NCI-H69 (cell line): ENCODE data around the gene MAD1L1.
"Not testable (repeated sequence)": the region's sequence is repeated elsewhere in the genome, so short reads cannot be mapped to it uniquely, and the experiment has no call there.

Source experiments
- DNase-seq: peaks from one replicate; lab custom pipeline; 2025; lab: John Stamatoyannopoulos, UW

The MAD1L1 gene

GRCh38 chr7:1883031-1883761, 349.5 kb downstream of the MAD1L1 start:
- DNase-seq = peak; percentile 32

GRCh38 chr7:1882451-1882850, 350.3 kb downstream of the MAD1L1 start:
- DNase-seq = no peak

GRCh38 chr7:1881946-1882345, 350.8 kb downstream of the MAD1L1 start:
- DNase-seq = no peak

GRCh38 chr7:1876641-1877040, 356.1 kb downstream of the MAD1L1 start:
- not testable (repeated sequence) for DNase-seq

DNA sequence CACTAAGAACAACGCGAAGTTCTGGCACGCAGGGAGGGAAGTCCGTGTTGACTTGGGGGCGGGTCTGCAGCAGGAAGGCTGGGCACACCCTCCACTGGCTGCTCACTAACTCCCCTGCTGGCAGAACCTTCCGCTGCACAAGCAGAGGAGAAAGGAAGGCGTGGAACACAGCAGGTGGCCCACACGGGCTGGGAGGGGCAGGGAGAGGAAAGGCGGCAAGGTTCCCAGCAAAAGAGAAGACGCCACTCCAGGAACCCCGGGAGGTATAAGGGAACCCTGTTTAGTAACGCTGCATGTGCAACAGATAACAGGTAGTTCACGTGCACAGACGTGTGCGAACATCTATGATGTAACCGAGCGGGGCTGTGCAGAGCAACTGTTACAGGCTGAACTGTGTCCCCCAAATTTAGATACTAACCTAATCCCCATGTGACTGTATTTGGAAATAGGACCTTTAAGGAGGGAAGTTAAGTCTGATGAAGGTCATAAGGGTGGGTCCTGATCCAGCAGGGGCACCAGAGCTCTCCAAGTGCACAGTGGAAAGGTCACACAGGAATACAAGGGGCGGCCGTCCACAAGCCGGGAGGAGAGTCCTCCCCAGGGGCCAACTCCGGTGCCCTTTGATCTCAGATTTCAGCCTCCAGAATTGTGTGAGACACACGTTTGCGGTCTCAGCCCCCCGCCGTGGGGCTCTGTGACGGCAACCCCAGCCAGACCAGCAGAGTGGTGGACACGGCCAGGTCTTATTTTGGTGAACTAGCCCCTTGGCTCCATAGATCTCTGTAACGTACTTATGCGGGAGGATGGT, 357.1 kb downstream of the MAD1L1 start:
- peak; percentile 79 for DNase-seq

DNA sequence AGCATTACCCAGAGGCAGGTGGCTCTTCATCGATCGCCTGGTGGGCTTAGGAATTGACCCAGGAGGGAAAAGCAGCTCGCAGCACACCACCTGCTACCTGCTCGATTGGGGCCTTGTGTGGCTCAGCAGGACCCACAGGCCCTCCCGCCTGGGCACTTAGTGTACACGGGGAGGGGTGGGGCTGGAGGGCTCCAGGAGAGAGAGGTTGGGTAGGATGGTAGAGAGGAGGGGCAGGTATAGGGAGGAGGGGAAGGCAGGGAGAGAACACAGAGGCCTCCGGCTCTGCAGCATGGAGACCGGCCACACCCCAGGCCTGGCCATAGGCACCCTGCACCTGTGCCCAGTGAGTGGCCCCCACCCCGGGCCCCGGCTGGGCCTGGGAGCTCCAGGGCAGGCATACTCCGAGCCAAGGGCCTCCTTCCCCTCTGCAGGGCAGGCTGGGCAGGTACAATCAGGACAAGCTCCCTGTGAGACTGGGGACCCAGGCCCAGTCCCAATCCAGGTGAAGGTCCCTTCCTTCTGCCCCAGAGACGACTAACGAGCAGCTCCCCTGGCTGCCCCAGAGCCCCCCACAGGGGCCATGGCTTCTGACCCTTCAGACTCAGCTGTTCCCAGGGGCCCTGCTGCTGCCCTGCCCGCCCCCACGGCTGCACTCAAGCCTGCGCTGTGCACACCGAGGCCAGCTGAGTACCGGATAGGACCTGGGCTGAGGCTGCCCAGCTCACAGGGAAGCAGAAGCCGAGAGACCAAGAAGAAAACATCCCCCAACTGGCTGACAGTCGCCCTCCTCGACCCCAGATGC, 358.0 kb downstream of the MAD1L1 start:
- DNase-seq = peak; percentile 63

DNA sequence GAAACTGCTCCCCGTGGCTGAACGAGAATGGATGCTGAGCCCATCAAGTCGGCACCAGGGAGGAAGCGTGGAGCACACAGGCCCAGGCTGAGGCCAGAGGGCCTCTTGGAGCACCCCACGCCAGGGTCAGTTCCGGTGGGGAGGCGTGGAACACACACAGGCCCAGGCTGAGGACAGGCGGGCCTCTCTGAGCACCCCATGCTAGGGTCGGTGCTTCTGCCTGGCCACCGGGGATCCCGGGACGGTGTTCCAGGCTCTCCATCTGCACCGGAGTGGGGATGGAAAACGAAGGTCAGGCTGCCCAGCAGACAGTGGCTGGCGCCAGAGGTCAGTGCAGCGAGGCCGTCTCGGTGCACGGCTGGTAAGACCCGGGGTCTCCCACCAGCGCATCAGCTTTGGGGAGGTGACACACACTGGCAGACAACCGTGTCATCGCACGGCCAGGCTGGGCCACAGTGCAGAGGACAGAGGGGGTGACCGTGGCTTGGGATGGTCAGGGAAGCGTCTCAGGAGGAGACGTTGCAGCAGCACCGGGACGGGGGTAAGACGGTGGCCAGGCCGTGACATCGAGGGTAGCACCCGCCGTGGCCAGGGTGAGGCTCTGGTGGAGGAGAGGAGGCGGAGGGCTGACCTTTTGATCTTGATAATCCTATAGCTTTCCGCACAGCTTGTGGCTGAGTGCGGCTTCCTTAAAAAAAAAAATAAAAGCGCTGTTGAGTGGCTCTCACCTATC, 358.7 kb downstream of the MAD1L1 start:
- no peak for DNase-seq

- no peak for DNase-seq
Observed at GRCh38 chr7:1873421-1873820, 359.3 kb downstream of the MAD1L1 start.

- DNase-seq = no peak
Observed at GRCh38 chr7:1873070-1873405, 359.7 kb downstream of the MAD1L1 start.

GRCh38 chr7:1872191-1873069, 360.3 kb downstream of the MAD1L1 start:
- DNase-seq = no peak

GRCh38 chr7:1869452-1870130, 363.2 kb downstream of the MAD1L1 start:
- no peak for DNase-seq

- no peak for DNase-seq
Observed at GRCh38 chr7:1868516-1869165, 364.1 kb downstream of the MAD1L1 start.

DNA sequence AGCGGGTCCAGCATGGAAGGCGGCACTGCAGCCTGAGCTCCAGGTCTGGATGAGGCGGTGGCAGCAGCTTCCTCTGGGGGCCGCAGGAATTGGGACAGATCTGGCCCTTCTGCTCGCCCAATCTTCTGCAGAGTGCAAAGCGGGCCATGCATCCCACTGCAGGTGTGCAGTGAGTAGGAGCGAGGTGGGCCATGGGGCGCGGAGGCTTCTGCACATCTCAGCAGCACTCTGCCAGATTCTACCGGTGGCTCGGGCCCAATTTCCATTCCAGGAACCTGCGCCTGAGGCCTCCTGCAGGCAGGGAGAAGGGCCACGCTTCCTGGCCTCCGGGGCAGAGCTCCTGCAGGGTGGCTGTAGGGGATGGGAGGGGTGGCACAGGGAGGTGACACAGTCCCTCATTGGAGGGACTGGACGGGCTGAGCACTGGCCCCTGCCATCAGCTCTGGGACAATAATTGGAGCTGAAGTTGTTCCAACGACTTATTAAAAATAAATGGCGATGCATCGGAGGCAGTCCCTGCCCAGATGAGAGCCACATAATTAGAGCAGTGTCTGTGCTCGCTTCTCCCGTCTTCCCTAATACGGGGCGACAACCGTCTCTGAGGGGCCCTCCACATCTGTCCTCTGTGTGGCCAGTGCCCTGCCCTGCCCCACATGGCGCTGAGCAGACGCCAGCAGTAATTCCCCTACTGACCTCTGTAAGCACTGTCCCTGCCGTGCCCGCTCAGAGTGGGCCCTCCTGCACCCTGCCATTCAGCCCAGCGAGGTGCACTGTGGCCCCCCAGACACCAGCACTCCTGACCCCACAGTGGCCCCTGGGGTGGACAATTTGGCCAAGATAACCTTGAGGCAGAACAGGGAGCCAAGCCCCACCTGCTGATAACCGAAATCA, 365.1 kb downstream of the MAD1L1 start:
- no peak for DNase-seq

- DNase-seq = no peak
Observed at GRCh38 chr7:1866601-1867000, 366.1 kb downstream of the MAD1L1 start.

GRCh38 chr7:1865571-1866255, 367.0 kb downstream of the MAD1L1 start:
- no peak for DNase-seq

DNA sequence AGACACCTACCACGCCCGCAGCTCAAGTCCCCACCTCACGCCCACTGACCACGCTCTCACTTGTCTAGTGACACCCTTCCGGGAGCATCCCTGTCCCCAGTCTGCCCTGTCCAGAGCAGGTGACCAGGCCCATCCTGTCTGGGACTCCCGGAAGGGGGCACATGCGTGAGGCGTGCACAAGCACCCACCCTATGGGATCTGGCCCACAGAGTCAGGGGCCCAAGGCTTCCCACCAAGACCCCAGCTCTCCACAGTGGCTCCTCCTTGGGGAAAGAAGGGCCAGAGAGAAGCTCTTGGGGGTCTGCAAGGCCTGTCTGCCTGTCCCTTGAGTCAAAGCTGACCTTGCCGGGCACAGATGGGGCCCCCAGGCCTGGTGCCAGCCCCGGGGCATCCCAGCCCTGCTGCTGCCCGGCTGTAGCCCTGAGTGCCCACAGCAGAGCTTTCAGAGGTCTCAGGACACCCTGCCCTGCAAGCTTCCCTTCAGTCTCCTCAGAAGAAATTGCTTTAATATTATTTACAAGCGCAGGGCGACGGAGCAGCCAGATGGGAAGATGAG, 367.7 kb downstream of the MAD1L1 start:
- no peak for DNase-seq

- peak; percentile 18 for DNase-seq
Observed at GRCh38 chr7:1864161-1864940, 368.4 kb downstream of the MAD1L1 start.
